ENCODE measurements around the gene APOBEC3G.

DNA sequence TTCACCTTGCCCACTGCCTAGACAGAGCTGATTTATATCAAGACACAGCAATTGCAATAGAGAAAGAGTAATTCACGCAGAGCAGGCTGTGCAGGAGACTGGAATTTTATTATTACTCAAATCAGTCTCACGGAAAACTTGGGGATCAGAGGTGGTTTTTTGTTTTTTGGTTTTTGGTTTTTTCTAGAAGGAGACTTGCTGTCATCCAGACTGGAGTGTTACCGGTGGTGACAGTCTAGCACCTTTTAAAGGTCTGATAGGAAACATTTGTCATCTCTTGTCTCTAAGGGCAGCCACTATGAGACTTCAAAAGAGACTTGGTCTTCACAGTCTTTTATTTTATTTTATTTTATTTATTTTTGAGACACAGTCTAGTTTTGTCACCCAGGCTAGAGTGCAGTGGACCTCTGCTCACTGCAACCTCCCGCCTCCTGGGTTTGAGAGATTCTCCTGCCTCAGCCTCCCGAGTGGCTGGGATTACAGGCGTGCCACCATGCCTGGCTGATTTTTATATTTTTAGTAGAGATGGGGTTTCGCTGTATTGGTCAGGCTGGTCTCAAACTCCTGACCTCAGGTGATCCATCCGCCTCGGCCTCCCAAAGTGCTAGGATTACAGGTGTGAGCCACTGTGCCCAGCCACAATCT, 39.0 kb downstream of the APOBEC3G start:
- TF ChIP-seq, protein P1, sequence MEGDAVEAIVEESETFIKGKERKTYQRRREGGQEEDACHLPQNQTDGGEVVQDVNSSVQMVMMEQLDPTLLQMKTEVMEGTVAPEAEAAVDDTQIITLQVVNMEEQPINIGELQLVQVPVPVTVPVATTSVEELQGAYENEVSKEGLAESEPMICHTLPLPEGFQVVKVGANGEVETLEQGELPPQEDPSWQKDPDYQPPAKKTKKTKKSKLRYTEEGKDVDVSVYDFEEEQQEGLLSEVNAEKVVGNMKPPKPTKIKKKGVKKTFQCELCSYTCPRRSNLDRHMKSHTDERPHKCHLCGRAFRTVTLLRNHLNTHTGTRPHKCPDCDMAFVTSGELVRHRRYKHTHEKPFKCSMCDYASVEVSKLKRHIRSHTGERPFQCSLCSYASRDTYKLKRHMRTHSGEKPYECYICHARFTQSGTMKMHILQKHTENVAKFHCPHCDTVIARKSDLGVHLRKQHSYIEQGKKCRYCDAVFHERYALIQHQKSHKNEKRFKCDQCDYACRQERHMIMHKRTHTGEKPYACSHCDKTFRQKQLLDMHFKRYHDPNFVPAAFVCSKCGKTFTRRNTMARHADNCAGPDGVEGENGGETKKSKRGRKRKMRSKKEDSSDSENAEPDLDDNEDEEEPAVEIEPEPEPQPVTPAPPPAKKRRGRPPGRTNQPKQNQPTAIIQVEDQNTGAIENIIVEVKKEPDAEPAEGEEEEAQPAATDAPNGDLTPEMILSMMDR (IDR thresholded peaks at IDR 0.05), result no peak
- no peak for TF ChIP-seq POLR2AphosphoS5 (IDR thresholded peaks at IDR 0.05)

Data from breast epithelium (tissue), 3 donors.